ENCODE results near the gene CTSE. TPM values are rescaled to one million over a fixed set of nuclear protein-coding genes. Genes with fewer than 3 reads are reported as not detected.

The CTSE gene
- polyA plus RNA-seq, 1 donor (not counting 4 experiments of a cell fraction or from before 2014, with no cell fraction given) = 0.33 TPM

- DNase-seq (ENCODE audit: low read depth, low spot score) (no peak), FAIRE-seq (no peak)
- TF ChIP-seq, protein P1, sequence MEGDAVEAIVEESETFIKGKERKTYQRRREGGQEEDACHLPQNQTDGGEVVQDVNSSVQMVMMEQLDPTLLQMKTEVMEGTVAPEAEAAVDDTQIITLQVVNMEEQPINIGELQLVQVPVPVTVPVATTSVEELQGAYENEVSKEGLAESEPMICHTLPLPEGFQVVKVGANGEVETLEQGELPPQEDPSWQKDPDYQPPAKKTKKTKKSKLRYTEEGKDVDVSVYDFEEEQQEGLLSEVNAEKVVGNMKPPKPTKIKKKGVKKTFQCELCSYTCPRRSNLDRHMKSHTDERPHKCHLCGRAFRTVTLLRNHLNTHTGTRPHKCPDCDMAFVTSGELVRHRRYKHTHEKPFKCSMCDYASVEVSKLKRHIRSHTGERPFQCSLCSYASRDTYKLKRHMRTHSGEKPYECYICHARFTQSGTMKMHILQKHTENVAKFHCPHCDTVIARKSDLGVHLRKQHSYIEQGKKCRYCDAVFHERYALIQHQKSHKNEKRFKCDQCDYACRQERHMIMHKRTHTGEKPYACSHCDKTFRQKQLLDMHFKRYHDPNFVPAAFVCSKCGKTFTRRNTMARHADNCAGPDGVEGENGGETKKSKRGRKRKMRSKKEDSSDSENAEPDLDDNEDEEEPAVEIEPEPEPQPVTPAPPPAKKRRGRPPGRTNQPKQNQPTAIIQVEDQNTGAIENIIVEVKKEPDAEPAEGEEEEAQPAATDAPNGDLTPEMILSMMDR (optimal IDR thresholded peaks at IDR 0.05 in 1 of 3, IDR thresholded peaks at IDR 0.05 in 1 of 3, conservative IDR thresholded peaks at IDR 0.05 in 1 of 3; ENCODE audit: extremely low read depth in 1 of 3, insufficient read depth in 2 of 3, low read length in 3 of 3) = no peak
- no peak for TF ChIP-seq EZH2 (IDR thresholded peaks at IDR 0.05; ENCODE audit: low read length)
- H3K9me3 ChIP-seq (ENCODE audit: control insufficient read depth, low read depth, low read length) = no peaks in the 10 kb centered on the region
- no peak overlapping the region for H2AFZ ChIP-seq (ENCODE audit: control insufficient read depth, low read length)
- H3K4me1 ChIP-seq (ENCODE audit: control insufficient read depth, extremely low read depth, insufficient read depth, low read length) = peaks cover 17% of the 10 kb centered on the region
- dilution Hi-C loops (cut with MboI; ENCODE audit: extremely low pct_ligation_motif_present, low sequenced_read_pairs) = no loop called here
- H4K20me1 ChIP-seq (ENCODE audit: control insufficient read depth, extremely low read depth, insufficient read depth, low read length) = no peaks in the 10 kb centered on the region
- no peaks in the 10 kb centered on the region for H3K36me3 ChIP-seq (ENCODE audit: control insufficient read depth in 2 of 2, extremely low read depth in 1 of 2, insufficient read depth in 2 of 2, low read length in 2 of 2)
- peaks cover 47% of the 10 kb centered on the region for H3K27me3 ChIP-seq (ENCODE audit: control insufficient read depth, extremely low read depth, insufficient read depth, low read length)
- no peak overlapping the region for H3K4me2 ChIP-seq (ENCODE audit: control insufficient read depth, extremely low read depth, insufficient read depth, low read depth, low read length)
- no peak overlapping the region for H3K9ac ChIP-seq (ENCODE audit: control insufficient read depth, extremely low read depth, insufficient read depth, low read length)
- peak overlapping the region in 1 of 3 experiments; percentile 57 for H3K4me3 ChIP-seq (ENCODE audit: control insufficient read depth in 2 of 3, extremely low read depth in 1 of 3, insufficient read depth in 2 of 3, low read depth in 1 of 3, low read length in 3 of 3)
- H3K27ac ChIP-seq (ENCODE audit: control insufficient read depth, insufficient read depth, low read length) = no peak overlapping the region
- no peaks in the 10 kb centered on the region for H3K79me2 ChIP-seq (ENCODE audit: control insufficient read depth, insufficient read depth, low read length)
- H3K9me1 ChIP-seq (ENCODE audit: control insufficient read depth, extremely low read depth, insufficient read depth, low read length) = no peaks in the 10 kb centered on the region
Measured at GRCh38 chr1:205963352-205964155, 60.1 kb downstream of the CTSE start.

- H3K9me3 ChIP-seq (ENCODE audit: control insufficient read depth, low read depth, low read length) = no peaks in the 10 kb centered on the region
- H3K4me3 ChIP-seq (ENCODE audit: control insufficient read depth in 2 of 3, extremely low read depth in 1 of 3, insufficient read depth in 2 of 3, low read depth in 1 of 3, low read length in 3 of 3) = peak overlapping the region in 1 of 3 experiments; percentile 57
- H3K9ac ChIP-seq (ENCODE audit: control insufficient read depth, extremely low read depth, insufficient read depth, low read length) = no peak overlapping the region
- H3K36me3 ChIP-seq (ENCODE audit: control insufficient read depth in 2 of 2, extremely low read depth in 1 of 2, insufficient read depth in 2 of 2, low read length in 2 of 2) = no peaks in the 10 kb centered on the region
- H3K79me2 ChIP-seq (ENCODE audit: control insufficient read depth, insufficient read depth, low read length) = no peaks in the 10 kb centered on the region
- peaks cover 50% of the 10 kb centered on the region for H3K27me3 ChIP-seq (ENCODE audit: control insufficient read depth, extremely low read depth, insufficient read depth, low read length)
- H3K4me2 ChIP-seq (ENCODE audit: control insufficient read depth, extremely low read depth, insufficient read depth, low read depth, low read length) = peak overlapping the region; percentile 62
- H3K4me1 ChIP-seq (ENCODE audit: control insufficient read depth, extremely low read depth, insufficient read depth, low read length) = peaks cover 17% of the 10 kb centered on the region
- H3K27ac ChIP-seq (ENCODE audit: control insufficient read depth, insufficient read depth, low read length) = no peak overlapping the region
- no peak for TF ChIP-seq EZH2 (IDR thresholded peaks at IDR 0.05; ENCODE audit: low read length)
- TF ChIP-seq, protein P1 (optimal IDR thresholded peaks at IDR 0.05 in 1 of 3, IDR thresholded peaks at IDR 0.05 in 1 of 3, conservative IDR thresholded peaks at IDR 0.05 in 1 of 3; ENCODE audit: extremely low read depth in 1 of 3, insufficient read depth in 2 of 3, low read length in 3 of 3) = no peak
- H4K20me1 ChIP-seq (ENCODE audit: control insufficient read depth, extremely low read depth, insufficient read depth, low read length) = no peaks in the 10 kb centered on the region
- no peak for FAIRE-seq
- dilution Hi-C loops (cut with MboI; ENCODE audit: extremely low pct_ligation_motif_present, low sequenced_read_pairs) = no loop called here
- no peak overlapping the region for H2AFZ ChIP-seq (ENCODE audit: control insufficient read depth, low read length)
- DNase-seq (ENCODE audit: low read depth, low spot score) = no peak
- no peaks in the 10 kb centered on the region for H3K9me1 ChIP-seq (ENCODE audit: control insufficient read depth, extremely low read depth, insufficient read depth, low read length)
Measured at GRCh38 chr1:205962821-205963221, 60.9 kb downstream of the CTSE start.
